Kidney epithelial cell (primary cell): ENCODE measurements around the gene MLN. TPM values are rescaled to one million over a fixed set of nuclear protein-coding genes. Genes with fewer than 3 reads are reported as not detected.

Experiments used
- DNase-seq: peaks from one replicate; pipeline ENCODE4 v3.0.0-alpha.2; 2010; ENCODE audit warnings: low read depth
- H3K27me3 ChIP-seq: 2 replicates; pipeline ENCODE4 v1.6.0; 2011; ENCODE audit warnings: low read length; ENCODE audit not compliant: control insufficient read depth, insufficient read depth
- H3K36me3 ChIP-seq: 2 replicates; pipeline ENCODE4 v1.5.1; 2011; ENCODE audit warnings: low read length; ENCODE audit not compliant: control insufficient read depth, insufficient read depth
- H3K4me3 ChIP-seq: 2 replicates; pipeline ENCODE4 v1.5.1; 2011; ENCODE audit warnings: low read depth, mild to moderate bottlenecking, control low read depth, low read length
- CTCF ChIP-seq: IDR thresholded peaks from 2 replicates; pipeline ENCODE4 v1.5.1; 2011; ENCODE audit warnings: mild to moderate bottlenecking, moderate library complexity, low read length, control low read depth, inconsistent platforms; ENCODE audit not compliant: insufficient read depth, poor library complexity, severe bottlenecking
- total RNA-seq: library from RNA; depleted of rRNA; stranded (reverse); fragments of >200 nt; gene quantifications from 2 replicates; pipeline ENCODE4 v1.2.3, GENCODE V29; 2015

MLN gene
- not detected in 2 replicates for total RNA-seq

GRCh38 chr6:33803571-33804053 is at the start of gene MLN:
Gene MLN, minus strand, starts transcription at chr6:33804003. Its CDS starts 2,840 bp downstream, at chr6:33801163.
- DNase-seq, result no peak
- H3K27me3 ChIP-seq, result peaks cover 36% of the 10 kb centered on the region
- H3K36me3 ChIP-seq, result no peaks in the 10 kb centered on the region
- no peak within 1 kb of the TSS for H3K4me3 ChIP-seq
- TF ChIP-seq CTCF, result no peak

GRCh38 chr6:33853026-33853425 is 49.2 kb upstream of the MLN start:
- no peak for DNase-seq
- no peaks in the 10 kb centered on the region for H3K36me3 ChIP-seq
- no peak for TF ChIP-seq CTCF
- H3K4me3 ChIP-seq, result no peak overlapping the region
- peaks cover 27% of the 10 kb centered on the region for H3K27me3 ChIP-seq

- Histone ChIP-seq H3K27me3 (peaks cover 27% of the 10 kb centered on the region), H3K4me3 (no peak overlapping the region), H3K36me3 (no peaks in the 10 kb centered on the region)
- no peak for DNase-seq
- TF ChIP-seq CTCF, result peak; percentile 69
These were observed 48.2 kb upstream of the MLN start for GRCh38 chr6:33851959-33852358.

GRCh38 chr6:33850869-33851541 is 47.2 kb upstream of the MLN start:
- Histone ChIP-seq H3K4me3 (no peak overlapping the region), H3K36me3 (no peaks in the 10 kb centered on the region), H3K27me3 (peaks cover 23% of the 10 kb centered on the region)
- DNase-seq, result no peak
- no peak for TF ChIP-seq CTCF

GRCh38 chr6:33850296-33850695 is 46.5 kb upstream of the MLN start:
- DNase-seq, result no peak
- TF ChIP-seq CTCF, result no peak
- Histone ChIP-seq H3K4me3 (no peak overlapping the region), H3K36me3 (no peaks in the 10 kb centered on the region), H3K27me3 (peaks cover 23% of the 10 kb centered on the region)

GRCh38 chr6:33849500-33850075 is 45.8 kb upstream of the MLN start:
- TF ChIP-seq CTCF, result no peak
- no peak for DNase-seq
- Histone ChIP-seq H3K27me3 (peaks cover 20% of the 10 kb centered on the region), H3K4me3 (no peak overlapping the region), H3K36me3 (no peaks in the 10 kb centered on the region)
